ENCODE measurements around the gene PRPF6. TPM values are rescaled to one million over a fixed set of nuclear protein-coding genes. Genes with fewer than 3 reads are reported as not detected.
A peak's percentile ranks its signal among the peaks of the same experiment; 100 is the strongest.

Gene PRPF6
- total RNA-seq, 1 donor from 2014 or later, result 48.4 TPM

DNA sequence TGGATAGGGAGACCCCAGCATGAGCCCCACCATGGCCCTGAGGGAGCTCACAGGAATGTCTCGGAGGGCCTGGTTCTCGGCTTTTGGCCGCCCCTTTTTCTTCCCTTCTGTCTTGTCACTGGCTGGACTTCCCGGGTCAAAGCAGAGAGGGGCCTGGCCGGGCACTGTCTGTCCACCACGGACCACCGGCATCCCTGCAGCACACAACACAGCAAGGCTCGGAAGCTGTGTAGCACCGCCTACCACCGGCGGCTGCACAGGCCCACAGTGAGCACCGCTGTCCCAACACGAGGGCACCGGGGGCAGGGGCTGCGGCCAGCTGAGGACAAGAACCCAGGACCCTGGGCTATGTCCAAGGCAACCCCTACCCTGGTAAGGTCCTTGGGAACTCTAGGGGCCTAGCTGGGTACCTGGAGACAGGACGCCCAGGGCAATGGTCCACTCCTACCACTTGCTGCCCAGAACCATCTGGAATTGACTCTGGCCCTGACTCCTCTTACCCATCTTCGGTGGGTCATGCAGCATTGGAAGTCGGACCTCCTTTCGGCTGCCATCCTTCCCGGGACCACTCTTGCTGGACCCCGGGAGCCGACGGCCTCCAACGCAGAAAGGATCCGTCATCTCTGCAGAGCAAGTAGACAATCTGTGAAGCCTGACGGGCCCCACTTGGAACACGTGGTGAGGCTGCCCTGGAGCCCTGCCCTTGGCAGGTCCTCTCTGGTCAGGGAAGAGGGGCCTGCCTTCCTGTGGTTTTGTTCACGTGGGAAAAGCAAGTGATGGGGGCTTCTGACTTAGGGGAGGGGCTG, 13.4 kb upstream of the PRPF6 start:
- no peak for FAIRE-seq

DNA sequence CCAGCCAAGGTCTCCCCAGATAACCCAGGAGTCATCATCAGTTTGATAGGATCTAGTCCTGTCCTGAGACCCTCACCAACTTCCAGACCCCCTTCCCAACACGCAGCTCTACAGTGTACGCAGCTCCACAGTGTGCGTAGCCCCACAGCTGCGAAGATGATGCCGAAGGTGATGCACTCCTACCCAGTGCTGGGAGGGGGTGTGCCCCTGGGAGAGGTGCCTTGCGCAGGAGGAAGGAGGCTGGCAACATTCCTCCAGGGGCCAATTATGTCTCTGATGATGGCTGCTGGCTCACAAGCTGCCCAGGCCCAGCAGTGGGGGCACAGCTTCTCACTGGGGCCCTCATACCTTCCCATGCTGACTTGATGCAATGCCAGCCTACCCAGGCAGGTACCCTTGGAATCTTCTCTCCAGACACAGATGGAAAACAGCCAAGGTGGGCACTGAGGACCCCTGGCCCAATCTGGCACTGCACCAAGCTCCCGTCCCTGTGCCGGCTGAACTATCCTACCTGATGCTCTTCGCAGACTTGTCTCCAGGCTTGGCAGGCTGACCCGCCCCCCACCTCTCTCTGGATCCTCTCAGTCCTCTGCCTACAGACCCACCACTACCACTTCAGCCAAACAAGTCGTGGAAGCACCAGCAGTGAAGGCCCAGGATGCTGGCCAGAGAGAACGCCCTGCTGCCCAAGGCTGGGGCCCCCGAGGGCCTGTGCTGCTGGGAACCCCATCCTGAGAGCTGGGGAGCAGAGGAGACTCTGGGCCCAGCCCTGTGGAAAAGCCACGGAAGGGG, 12.6 kb upstream of the PRPF6 start:
- FAIRE-seq (no peak), DNase-seq (ENCODE audit: low read depth) (no peak)
- Histone ChIP-seq H3K27me3 (ENCODE audit: control insufficient read depth, insufficient read depth, low read length) (no peaks in the 10 kb centered on the region), H3K4me3 (ENCODE audit: low read depth, low read length) (peak overlapping the region; percentile 51), H3K36me3 (ENCODE audit: control insufficient read depth, insufficient read depth, low read length) (peaks cover 13% of the 10 kb centered on the region)
- no peak for TF ChIP-seq CTCF (IDR thresholded peaks at IDR 0.05; ENCODE audit: insufficient read depth, low read length, severe bottlenecking)

More for the DNA sequence above, 13.4 kb upstream of the PRPF6 start:
- DNase-seq (ENCODE audit: low read depth), result no peak
- no peak for TF ChIP-seq CTCF (IDR thresholded peaks at IDR 0.05; ENCODE audit: insufficient read depth, low read length, severe bottlenecking)
- no peak overlapping the region for H3K4me3 ChIP-seq (ENCODE audit: low read depth, low read length)
- peaks cover 19% of the 10 kb centered on the region for H3K36me3 ChIP-seq (ENCODE audit: control insufficient read depth, insufficient read depth, low read length)
- no peaks in the 10 kb centered on the region for H3K27me3 ChIP-seq (ENCODE audit: control insufficient read depth, insufficient read depth, low read length)

- Histone ChIP-seq H3K36me3 (ENCODE audit: control insufficient read depth, insufficient read depth, low read length) (peaks cover 7% of the 10 kb centered on the region), H3K4me3 (ENCODE audit: low read depth, low read length) (peak overlapping the region; percentile 51), H3K27me3 (ENCODE audit: control insufficient read depth, insufficient read depth, low read length) (no peaks in the 10 kb centered on the region)
- TF ChIP-seq CTCF (IDR thresholded peaks at IDR 0.05; ENCODE audit: insufficient read depth, low read length, severe bottlenecking), result no peak
- FAIRE-seq, result no peak
- DNase-seq (ENCODE audit: low read depth), result no peak
These were observed 11.8 kb upstream of the PRPF6 start for GRCh38 chr20:63968928-63969760.

DNA sequence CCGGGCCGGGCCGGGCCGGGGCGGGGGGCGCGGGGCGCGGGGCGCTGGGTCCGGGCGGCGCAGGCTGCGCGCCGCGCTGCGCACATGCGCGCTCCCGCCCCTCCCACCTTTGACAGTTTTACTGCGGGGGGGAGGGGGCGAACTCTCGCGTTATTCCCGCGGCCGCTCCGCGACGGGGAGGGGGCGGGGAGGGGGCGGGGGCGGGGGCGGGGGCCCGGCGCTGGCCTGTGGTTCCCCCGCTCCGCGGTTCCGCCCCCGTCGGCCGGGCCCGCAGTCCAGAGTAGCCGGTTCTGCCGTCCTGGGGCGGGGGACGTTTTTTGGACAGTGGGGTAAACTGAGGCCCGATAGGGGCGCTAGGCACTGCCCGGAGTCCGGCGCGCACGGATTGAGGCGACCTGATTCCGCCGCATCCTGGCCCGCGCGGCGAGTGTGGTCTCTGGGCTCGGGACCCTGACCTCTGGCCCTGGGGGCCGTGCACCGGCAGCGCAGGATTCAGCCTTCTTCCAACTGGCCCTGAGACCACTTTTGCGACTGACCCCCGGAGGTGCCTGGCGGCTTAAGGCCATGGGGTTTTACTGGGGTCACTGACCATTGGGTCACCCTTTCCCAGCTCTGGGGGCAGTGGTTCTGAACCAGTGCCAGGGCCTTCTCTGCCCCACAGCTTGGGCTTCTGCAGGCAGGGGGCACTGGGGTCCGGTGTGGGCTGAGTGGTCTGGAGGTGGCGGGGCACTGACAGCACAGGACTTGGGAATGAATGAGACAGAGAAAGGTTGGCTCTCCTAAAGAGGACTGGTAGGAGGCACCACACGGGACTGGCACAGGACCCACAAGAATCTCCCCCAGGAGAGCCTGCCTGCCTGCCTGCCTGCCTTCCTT, 10.9 kb upstream of the PRPF6 start, which contains the start of gene ZNF512B:
Gene ZNF512B (minus strand): TSS at position 93 of the 876 bp plus-strand sequence. CDS start 1,980 bp downstream, outside the sequence.
- DNase-seq (ENCODE audit: low read depth) (no peak), FAIRE-seq (no peak)
- H3K27me3 ChIP-seq (ENCODE audit: control insufficient read depth, insufficient read depth, low read length), result no peaks in the 10 kb centered on the region

More for the DNA sequence above, 10.9 kb upstream of the PRPF6 start, which contains the start of gene ZNF512B:
- H3K36me3 ChIP-seq (ENCODE audit: control insufficient read depth, insufficient read depth, low read length), result peaks cover 7% of the 10 kb centered on the region
- peak within 1 kb of the TSS; percentile 51 for H3K4me3 ChIP-seq (ENCODE audit: low read depth, low read length)
- TF ChIP-seq CTCF (IDR thresholded peaks at IDR 0.05; ENCODE audit: insufficient read depth, low read length, severe bottlenecking), result no peak
